Fibroblast of peridontal ligament (primary cell): ENCODE results near the gene NQO2.
"Not testable (repeated sequence)": the region's sequence is repeated elsewhere in the genome, so short reads cannot be mapped to it uniquely, and the experiment has no call there.

Experiments
- DNase-seq: peaks from one replicate; pipeline ENCODE4 v3.0.0-alpha.2; 2010; ENCODE audit errors: extremely low read depth

The NQO2 gene

DNA sequence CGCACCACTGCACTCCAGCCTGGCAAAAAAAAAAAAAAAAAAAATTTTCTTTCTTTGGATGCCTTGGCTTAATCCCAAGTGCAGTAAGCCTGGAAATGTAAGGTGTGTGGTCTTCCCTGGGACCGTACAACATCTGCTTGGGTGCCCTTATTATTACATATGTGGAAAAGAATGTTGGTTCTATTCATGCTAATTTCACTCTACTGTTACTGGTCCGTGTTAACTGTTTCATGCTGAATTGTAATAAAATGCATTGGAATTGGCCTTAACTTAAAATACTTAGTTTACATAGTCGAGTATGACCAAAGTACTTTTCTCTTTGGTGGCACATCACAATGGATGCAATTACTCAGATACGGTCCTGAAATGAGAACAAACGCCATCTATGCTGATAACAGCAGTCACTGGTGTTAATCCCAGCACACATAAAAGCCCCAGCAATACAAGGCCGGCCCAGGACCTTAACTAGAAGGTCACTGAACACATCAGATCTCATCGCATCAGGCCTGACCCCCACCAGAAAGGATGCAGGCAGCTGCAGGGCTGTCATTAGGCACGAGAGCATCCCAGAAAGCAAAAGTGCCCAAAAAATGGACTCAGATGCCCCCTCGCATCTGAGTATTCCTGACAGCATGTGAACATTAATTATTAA is 29.5 kb upstream of the NQO2 start:
- DNase-seq, result peak; percentile 37

DNA sequence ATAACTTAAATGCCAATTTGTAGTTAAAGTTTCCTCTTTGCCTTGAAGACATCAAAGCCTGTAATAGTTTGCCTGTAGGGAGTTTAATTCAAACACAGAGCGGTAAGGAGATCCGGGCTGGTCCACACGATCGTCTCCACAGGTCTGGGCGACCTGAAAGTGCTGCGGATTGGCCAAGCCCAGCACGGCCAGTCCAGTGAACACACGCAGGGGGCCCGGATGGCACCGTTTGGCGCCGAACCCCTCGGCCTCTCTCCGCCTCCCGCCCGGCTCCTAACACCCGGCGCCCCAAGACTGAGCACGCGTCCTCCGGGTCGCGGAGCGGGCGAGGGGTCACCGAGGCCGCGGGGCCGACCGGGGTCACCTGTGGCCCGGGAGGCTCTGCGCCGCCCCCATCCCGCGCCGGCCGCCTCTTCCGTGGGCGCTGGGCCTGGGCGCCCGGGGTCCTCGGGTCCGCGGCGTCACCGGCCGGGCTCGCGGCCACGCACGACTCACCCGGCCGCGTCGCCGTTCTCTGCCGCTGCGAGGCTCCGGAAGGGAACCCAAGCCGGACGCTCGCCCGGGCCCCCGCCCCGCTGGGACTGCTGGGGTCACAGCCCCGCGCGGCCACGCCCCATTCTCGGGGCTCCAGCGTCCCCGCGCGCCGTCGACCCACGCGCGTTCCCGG is 28.8 kb upstream of the NQO2 start:
- peak; percentile 41 for DNase-seq

GRCh38 chr6:2971420-2972218 is 28.1 kb upstream of the NQO2 start, which contains the start of gene SERPINB6:
Gene SERPINB6 (minus strand): TSS chr6:2971567. CDS start chr6:2959332, 12,235 bp downstream.
- peak; percentile 87 for DNase-seq

GRCh38 chr6:2972219-2972487 is 27.5 kb upstream of the NQO2 start:
- DNase-seq, result not testable (repeated sequence)

DNA sequence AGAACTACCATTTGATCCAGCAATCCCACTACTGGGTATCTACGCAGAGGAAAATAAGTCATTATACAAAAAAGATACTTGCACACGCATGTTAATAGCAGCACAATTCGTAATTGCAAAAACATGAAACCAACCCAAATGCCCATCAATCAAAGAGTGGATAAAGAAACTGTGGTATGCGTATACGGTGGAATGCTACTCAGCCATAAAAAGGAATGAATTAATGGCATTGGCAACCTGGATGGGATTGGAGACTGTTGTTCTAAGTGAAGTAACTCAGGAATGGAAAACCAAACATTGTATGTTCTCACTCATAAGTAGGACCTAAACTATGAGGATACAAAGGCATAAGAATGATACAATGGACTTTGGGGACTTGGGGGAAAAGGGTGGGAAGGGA is 27.0 kb upstream of the NQO2 start:
- not testable (repeated sequence) for DNase-seq

- DNase-seq, result not testable (repeated sequence)
Observed at GRCh38 chr6:2973180-2973579, 26.5 kb upstream of the NQO2 start.

DNA sequence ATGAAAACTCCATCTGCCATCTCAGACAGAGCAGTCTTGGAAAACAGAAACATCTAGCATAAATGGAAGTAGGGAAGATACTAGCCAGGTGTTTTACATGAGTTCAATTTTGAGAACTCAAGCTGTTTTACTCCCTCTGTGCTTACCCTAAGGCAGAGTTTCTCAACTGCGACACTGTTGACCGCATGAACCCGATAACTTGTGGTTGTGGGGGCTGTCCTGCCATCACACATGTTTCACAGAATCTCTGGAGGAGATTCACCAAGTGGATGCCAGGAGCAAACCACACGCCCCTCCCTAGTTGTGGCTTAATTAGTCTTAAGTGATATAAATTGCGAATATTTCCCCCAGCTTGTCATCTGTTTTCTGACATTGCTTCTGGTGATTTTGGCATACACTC is 26.0 kb upstream of the NQO2 start:
- peak; percentile 41 for DNase-seq

DNA sequence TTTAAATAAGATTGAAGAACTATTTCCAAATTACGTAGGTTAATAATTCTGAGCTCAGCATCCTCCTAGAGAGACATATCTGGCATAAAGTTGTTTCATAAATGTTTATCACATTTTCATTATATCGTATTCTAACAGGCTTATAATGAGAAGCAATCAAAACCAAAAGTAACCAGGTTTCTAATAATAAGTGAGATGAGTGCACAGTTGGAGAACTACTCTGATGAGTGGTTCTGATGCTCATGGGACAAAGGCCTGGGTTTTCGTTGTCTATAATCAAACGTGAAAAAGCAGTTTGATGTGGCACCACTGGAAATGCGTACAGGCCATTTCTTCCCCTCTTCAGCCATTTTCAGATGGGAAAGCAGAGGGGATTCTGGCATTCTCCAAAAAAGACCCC is 23.6 kb upstream of the NQO2 start:
- no peak for DNase-seq

GRCh38 chr6:2976571-2977085 is 23.1 kb upstream of the NQO2 start:
- DNase-seq, result peak; percentile 85

- no peak for DNase-seq
Observed at GRCh38 chr6:2977290-2977689, 22.4 kb upstream of the NQO2 start.

DNA sequence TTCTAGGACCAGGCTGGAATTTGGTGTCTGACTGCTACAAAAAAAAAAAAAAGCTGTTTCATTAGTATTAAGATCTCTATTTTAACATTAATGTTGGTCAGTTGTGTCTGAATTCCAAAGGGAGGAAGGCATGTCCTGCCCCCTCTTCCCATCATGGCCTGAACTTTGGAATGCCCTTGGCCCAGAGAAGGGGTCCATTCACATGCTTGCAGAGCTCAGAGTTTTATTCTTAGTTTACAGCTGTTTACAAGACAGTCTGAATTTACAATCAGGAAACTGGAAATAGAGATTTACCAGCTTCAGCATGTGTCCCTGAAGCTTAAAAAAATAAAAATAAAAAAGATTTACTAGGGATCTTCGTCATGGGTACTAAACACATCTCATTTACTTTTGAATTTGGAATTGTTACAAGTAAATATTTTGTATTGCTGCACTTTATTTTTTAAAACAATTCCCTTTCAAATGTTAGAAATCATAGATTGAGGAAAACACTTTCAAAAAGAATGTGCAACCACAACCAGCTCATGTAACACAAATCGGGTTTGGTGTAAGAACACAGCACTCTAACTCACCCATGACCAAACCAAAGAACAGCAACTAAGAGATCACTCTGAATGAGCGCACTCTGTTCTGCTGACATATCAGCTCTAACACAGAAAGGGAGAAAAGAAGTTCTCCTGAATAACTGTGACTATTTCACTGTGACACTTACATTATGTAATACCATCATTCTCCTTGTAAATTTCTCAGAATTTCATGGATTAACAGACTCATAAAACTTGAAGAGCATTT is 21.7 kb upstream of the NQO2 start:
- DNase-seq, result peak; percentile 77

- DNase-seq, result no peak
Observed at GRCh38 chr6:2978923-2979322, 20.8 kb upstream of the NQO2 start.

- no peak for DNase-seq
Observed at GRCh38 chr6:2979819-2980464, 19.8 kb upstream of the NQO2 start.

DNA sequence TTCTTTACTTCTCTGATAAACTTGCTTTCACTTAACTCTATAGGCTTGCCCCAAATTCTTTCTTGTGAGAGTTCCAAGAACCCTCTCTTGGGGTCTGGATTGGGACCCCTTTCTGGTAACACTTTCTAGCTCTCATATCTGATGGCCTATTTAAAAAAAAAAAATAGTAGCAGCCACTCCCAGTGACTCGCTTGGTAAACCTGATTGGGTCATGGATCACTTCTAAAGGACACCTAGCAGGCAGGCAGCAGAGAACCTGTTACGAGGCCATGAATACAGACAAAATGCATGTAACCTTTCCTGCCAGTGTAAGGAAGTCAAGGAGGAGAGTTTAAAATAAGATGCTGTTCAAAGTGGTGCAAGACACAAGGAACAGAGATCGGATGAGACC is 19.2 kb upstream of the NQO2 start:
- no peak for DNase-seq

GRCh38 chr6:2982426-2983117 is 17.1 kb upstream of the NQO2 start:
- no peak for DNase-seq

DNA sequence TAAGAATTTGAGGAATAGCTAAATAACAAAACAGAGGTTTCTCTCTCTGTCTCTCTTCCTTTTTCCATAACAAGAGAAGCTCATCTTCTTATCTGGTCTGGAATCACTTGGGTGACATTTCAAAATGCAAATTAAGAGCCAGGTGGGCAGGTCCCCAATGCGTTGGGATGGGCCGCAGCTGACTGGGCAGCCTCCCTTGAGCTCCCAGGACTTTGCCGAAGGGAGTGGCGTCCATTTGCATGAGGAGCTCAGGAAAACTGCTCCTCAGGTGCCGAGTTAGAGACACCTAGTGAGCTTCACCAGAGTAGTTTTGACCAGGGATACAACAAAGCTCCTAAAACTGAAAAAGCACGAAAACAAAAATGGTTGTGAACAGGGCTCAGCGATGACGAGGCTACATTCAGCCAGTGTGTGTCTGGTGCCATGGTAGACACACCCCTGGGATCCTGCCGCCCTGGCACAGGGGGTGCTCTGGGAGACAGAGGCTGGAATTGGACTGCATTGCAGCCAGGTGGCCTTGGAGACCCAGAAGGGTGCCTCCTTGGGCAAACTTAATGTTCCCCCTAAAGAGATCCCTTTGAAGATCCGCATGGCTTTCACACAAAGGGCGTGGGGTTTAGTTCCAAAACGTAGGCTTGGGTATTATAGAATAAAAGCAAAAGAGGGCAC is 14.8 kb upstream of the NQO2 start:
- no peak for DNase-seq

GRCh38 chr6:2986722-2987221 is 12.9 kb upstream of the NQO2 start:
- DNase-seq, result peak; percentile 96

DNA sequence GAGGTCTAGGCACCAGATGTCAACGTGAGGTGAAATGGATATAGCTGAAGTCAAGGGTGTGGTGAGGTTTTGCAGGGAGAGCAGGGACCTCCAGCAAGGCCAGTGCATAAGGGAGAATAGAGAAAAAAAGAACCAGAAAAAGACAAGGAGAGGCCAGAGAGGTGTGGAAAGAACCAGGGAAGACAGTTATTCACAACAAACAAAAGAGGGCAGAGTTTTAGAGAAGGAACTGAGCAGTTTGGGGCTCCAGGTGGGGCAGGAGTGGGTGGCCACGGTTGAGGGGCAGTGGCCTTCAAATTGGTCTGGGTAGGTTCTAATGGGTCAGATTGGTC is 11.6 kb upstream of the NQO2 start:
- no peak for DNase-seq

- DNase-seq, result peak; percentile 84
Observed at GRCh38 chr6:2988426-2989331, 11.0 kb upstream of the NQO2 start.
